Effector memory CD4-positive, alpha-beta T cell (primary cell): ENCODE measurements around the gene FARP1.
A peak's percentile ranks its signal among the peaks of the same experiment; 100 is the strongest.

Experiments used
- DNase-seq, 3 donors: peaks; one replicate each; pipeline ENCODE4 v3.0.0-alpha.2; 2020
- H3K27ac ChIP-seq: 2 replicates; pipeline ENCODE4 v1.7.0; 2013; ENCODE audit warnings: mild to moderate bottlenecking, low read length, moderate library complexity; ENCODE audit not compliant: insufficient read depth, poor library complexity, severe bottlenecking
- H3K27me3 ChIP-seq: replicated peaks from 2 replicates; pipeline ENCODE4 v1.7.0; 2013; ENCODE audit warnings: mild to moderate bottlenecking, low read length; ENCODE audit not compliant: insufficient read depth, control insufficient read depth, poor library complexity, severe bottlenecking
- H3K36me3 ChIP-seq: 2 replicates; pipeline ENCODE4 v1.7.0; 2013; ENCODE audit warnings: mild to moderate bottlenecking, low read length, moderate library complexity; ENCODE audit not compliant: control insufficient read depth, insufficient read depth
- H3K4me1 ChIP-seq: 2 replicates; pipeline ENCODE4 v1.7.0; 2013; ENCODE audit warnings: low read length, mild to moderate bottlenecking; ENCODE audit not compliant: control insufficient read depth, insufficient read depth, poor library complexity, severe bottlenecking
- H3K4me3 ChIP-seq: 2 replicates; pipeline ENCODE4 v1.7.0; 2013; ENCODE audit warnings: low read length, low read depth, mild to moderate bottlenecking; ENCODE audit not compliant: insufficient read depth, poor library complexity, severe bottlenecking
- H3K9me3 ChIP-seq: 2 replicates; pipeline ENCODE4 v1.7.0; 2013; ENCODE audit warnings: mild to moderate bottlenecking, low read length, moderate library complexity; ENCODE audit not compliant: control insufficient read depth

Gene FARP1

DNA sequence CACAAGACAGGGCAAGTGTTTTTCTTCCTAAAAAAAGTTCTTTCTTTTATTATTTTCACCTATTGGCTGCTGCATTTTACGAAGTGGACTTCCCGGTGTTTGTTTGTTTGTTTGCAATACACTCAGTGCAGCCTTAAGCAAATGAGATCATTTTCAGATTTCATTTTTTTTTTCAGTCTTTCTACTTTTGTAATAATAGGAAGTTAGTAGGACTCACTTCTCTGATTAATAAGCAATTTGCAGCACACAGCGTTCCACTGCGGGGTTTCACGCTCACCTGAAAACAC lies 305.7 kb downstream of the FARP1 start:
- Histone ChIP-seq H3K9me3 (no peaks in the 10 kb centered on the region), H3K4me3 (no peak overlapping the region), H3K27ac (no peak overlapping the region), H3K4me1 (peaks cover 16% of the 10 kb centered on the region), H3K27me3 (no peaks in the 10 kb centered on the region), H3K36me3 (peaks cover 25% of the 10 kb centered on the region)
- no peak for DNase-seq

DNA sequence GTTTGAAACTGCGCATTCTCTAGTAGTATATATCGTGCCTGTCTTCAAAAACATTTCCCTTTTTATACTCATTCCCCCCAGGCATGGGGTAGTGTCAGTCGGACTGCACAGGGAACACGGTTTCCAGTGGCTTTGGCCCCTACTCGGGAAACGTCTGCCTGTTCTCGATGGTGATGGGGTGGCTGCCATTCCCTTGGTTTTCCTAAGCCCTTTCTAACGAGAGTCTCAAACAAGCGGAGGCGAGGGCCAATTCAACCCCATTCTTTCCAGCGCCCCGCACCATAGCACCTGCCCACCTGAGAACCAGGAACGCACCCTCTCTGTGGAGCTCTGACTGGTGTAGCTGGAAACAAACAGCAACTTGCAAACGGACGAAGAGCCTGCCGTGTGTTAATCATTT lies 306.4 kb downstream of the FARP1 start:
- Histone ChIP-seq H3K27ac (no peak overlapping the region), H3K4me1 (peaks cover 16% of the 10 kb centered on the region), H3K9me3 (no peaks in the 10 kb centered on the region), H3K27me3 (no peaks in the 10 kb centered on the region), H3K36me3 (peaks cover 25% of the 10 kb centered on the region), H3K4me3 (no peak overlapping the region)
- DNase-seq: no peak

DNA sequence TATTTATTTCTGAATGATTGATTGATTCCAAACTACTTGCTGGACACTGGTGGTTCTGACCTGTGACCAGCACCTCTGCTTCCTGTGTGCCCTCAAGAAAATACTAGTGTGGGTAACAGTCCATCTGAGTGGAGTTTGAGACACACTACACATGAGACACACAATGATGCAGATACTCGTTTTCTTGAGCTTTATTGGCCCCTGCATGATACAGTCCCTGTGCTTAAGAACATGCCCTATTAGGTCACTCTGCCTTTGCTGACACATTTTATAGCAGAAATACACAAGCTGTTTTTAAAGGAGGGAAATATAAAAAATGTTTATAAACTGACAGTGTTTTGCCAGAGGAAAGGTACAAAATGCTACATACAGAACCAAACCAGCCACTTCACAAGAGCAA lies 307.1 kb downstream of the FARP1 start:
- Histone ChIP-seq H3K9me3 (no peaks in the 10 kb centered on the region), H3K36me3 (peaks cover 33% of the 10 kb centered on the region), H3K4me3 (no peak overlapping the region), H3K27me3 (no peaks in the 10 kb centered on the region), H3K27ac (no peak overlapping the region), H3K4me1 (peaks cover 15% of the 10 kb centered on the region)
- no peak for DNase-seq

DNA sequence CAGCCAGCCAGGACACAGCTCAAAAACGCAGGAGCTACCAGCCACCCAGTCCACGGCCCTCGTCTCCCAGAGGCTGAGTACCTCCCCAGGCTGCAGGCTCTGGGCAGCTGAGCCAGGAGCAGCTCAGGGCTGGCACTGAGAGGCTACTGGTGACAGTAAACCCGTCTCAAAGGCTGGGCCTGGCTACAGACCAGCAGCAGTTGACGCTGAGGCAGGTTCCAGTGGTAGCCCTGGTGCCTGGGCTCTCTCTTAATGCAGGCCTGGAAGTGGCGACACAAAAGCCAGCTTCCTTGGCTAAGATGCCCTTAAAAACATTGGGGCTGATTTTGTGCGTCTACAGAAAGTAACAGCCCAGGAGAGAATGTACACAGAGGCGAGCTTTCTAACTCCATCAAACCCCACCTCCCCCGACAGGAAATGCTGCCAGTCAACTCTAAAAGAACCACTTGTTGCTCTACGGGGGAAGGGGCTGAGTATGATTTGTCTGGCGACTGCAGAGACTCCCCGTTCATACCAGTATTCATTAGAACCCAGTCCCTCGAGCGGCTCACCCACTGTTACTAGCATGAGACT lies 307.7 kb downstream of the FARP1 start:
- H3K36me3 ChIP-seq: peaks cover 38% of the 10 kb centered on the region
- no peaks in the 10 kb centered on the region for H3K9me3 ChIP-seq
- no peak for DNase-seq
- peak overlapping the region; percentile 22 for H3K27ac ChIP-seq
- peaks cover 9% of the 10 kb centered on the region for H3K4me1 ChIP-seq
- H3K27me3 ChIP-seq: no peaks in the 10 kb centered on the region
- no peak overlapping the region for H3K4me3 ChIP-seq

DNA sequence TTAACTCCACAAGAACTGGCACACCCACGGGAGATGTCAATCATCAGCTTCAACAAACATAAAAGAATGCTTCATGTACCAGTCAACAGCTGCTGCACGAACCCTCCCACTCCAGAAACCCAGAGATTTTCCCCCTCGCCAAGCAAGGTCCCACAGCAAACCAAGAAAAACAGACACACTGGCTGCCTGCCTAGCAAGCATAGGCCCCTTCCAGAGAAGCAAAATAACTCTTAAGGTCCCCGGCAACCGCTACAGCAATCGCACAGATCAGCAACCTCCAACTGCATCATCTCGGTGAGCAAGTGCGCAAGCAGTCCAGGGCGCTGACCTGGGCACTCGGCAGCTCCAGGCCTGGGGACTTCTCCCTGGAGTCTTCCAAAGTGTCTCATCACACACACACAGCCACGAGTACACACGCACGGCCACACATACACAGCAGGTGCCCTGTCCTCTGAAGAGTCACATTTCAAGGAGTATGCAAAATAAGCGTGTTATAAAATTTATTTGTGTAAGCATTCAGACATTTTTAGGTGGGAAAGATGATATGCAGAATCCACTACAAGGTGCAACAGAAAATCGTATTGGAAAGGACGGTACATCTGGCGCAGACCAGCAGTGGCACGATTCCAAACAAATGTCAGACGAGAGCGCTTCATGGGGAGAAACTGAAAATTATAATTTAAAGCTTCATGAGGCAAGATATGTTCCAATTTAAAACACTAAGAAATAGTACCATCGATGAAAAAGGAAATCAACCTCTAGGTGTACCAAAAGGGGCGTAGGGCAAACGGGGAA lies 309.0 kb downstream of the FARP1 start:
- Histone ChIP-seq H3K36me3 (peaks cover 51% of the 10 kb centered on the region), H3K27ac (no peak overlapping the region), H3K4me3 (no peak overlapping the region), H3K27me3 (no peaks in the 10 kb centered on the region), H3K9me3 (no peaks in the 10 kb centered on the region), H3K4me1 (peaks cover 9% of the 10 kb centered on the region)
- no peak for DNase-seq

DNA sequence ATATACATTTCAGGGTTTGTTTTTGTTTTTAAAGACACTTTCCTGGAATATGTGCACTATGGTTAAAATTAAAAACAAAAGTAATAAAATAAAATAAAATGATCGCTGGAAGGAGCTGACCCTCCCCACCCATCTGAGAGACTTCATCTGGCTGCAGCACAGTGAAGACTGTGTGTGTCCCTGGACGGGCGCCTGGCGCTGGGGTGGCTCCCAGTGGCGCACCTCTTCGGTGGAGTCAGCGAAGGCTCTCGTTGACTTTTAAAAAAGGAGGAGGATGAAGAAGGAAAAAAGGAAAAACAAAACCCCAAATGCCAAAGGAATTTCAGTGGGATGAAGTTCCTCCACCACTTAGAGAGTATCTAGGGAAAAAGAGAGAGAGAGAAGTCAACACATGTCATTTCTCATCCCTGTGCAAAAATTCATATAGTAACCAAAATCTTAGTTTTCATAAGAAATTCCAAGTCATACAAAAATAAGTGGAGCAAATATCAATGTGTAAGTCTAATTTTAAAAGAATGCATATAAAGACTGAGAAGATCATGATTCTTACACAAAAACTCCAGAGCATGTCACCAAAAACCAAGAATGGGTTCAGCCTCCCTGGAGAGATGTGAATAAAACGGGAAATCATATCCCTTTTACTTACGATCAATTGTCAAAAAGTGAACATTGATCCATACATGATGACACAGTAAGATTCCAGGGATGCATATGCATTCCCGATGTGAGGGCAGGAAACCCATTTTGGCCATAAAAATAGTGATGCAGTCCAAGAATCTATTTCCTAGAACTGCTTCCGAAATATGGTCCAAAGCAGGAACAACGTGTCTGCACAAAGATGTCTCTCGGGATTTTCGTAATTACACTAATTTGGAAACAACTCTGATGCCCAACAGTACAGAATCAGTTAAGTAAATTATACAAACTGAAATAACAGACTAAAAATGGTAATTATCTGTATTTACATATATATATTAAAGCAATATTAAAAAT lies 310.3 kb downstream of the FARP1 start:
- DNase-seq: no peak
- no peak overlapping the region for H3K27ac ChIP-seq

DNA sequence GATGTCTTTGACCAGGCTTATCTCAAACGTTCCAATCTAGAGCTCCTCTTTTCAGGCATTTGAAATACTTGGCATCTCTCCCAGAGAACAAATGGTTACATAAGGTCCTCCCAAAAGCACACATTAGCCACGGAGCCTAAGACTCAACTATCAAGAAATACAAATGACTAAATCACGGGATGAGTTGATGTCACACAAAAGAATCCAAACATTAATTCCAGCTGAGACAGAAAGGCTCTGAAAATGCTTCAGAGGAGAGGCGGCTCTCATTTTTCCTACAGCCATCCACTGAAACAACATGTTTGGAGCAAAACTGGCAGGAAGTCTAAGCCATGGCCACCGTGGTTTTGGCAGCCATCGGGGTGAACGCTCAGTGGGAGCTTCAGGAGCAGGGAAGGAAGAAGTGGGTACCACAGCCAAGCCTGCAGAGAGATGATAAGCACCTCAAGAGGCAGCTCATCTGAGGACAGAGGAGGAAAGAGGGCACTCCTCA lies 311.5 kb downstream of the FARP1 start:
- H3K4me1 ChIP-seq: peaks cover 9% of the 10 kb centered on the region
- DNase-seq: no peak
- no peak overlapping the region for H3K27ac ChIP-seq
- H3K4me3 ChIP-seq: no peak overlapping the region
- H3K36me3 ChIP-seq: peaks cover 71% of the 10 kb centered on the region
- H3K27me3 ChIP-seq: no peaks in the 10 kb centered on the region
- H3K9me3 ChIP-seq: no peaks in the 10 kb centered on the region

More for the DNA sequence above, 310.3 kb downstream of the FARP1 start:
- no peak overlapping the region for H3K4me3 ChIP-seq
- H3K36me3 ChIP-seq: peaks cover 64% of the 10 kb centered on the region
- peaks cover 9% of the 10 kb centered on the region for H3K4me1 ChIP-seq
- no peaks in the 10 kb centered on the region for H3K9me3 ChIP-seq
- H3K27me3 ChIP-seq: no peaks in the 10 kb centered on the region

DNA sequence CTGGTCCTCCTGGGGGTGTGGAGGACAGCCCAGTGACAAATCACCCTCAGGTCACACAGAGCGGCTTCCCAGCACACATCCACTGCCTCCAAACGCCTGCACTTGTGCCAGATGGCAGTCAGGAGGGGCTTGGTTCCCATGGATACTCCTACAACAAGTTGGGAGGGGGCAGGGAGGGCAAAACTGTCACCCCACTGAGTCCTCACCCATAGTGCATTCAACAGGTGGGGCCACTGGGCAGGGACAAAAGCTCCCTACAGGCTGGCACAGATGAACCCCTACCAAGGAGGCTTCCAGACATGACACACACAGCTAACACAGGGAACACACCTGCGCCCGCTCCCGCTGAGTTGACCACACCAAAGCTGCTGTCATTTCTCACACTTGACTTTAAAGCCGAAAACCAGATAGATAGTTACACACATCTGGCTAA lies 313.5 kb downstream of the FARP1 start:
- no peaks in the 10 kb centered on the region for H3K27me3 ChIP-seq
- no peak overlapping the region for H3K4me3 ChIP-seq
- DNase-seq: no peak
- H3K9me3 ChIP-seq: no peaks in the 10 kb centered on the region
- peaks cover 4% of the 10 kb centered on the region for H3K4me1 ChIP-seq
- H3K36me3 ChIP-seq: peaks cover 86% of the 10 kb centered on the region
- H3K27ac ChIP-seq: no peak overlapping the region

DNA sequence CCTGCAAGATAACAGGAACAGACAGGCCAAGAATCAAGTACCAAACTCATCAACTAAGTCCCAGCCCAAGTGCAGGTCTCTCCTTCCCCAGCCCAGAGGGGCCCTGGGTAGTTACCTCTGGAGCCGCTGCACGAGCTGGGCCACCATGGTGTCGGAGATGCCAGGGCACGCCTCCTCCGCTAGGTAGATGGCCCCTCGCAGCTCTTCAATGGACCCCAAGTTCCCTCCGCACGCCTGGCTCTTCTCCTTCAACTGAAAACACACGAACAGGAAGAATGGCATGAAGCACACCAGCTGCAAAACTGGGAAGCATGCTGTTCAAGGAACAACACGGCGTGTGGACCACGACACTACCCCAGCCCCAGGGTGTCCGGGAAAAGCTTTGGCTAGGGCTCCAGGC lies 314.2 kb downstream of the FARP1 start:
- H3K27ac ChIP-seq: no peak overlapping the region
- peaks cover 88% of the 10 kb centered on the region for H3K36me3 ChIP-seq
- no peak for DNase-seq
- no peaks in the 10 kb centered on the region for H3K4me1 ChIP-seq
- no peaks in the 10 kb centered on the region for H3K9me3 ChIP-seq
- H3K27me3 ChIP-seq: no peaks in the 10 kb centered on the region
- H3K4me3 ChIP-seq: no peak overlapping the region
